CD4-positive, alpha-beta memory T cell (primary cell): ENCODE results near the gene ZCRB1. TPM values are rescaled to one million over a fixed set of nuclear protein-coding genes. Genes with fewer than 3 reads are reported as not detected.

Source experiments
- CTCF ChIA-PET: fragments of 350-600 bp; sonication (Branson Sonifier 250); formaldehyde crosslinking; loops from one replicate; lab custom pipeline; 2021; ENCODE audit warnings: inconsistent platforms; ENCODE audit not compliant: partially characterized antibody; lab: Charles Lee
- POLR2A ChIA-PET: fragments of 350-600 bp; sonication (Branson Sonifier 250); formaldehyde crosslinking; loops from one replicate; lab custom pipeline; 2021; ENCODE audit not compliant: partially characterized antibody; lab: Charles Lee
- DNase-seq, 5 donors: peaks; one replicate each; pipeline versions ENCODE4 v3.0.0 to v3.0.0-alpha.2; 2020 to 2022; ENCODE audit warnings: mixed read lengths in 1 of 5
- H3K27ac ChIP-seq: one replicate; pipeline ENCODE4 v1.7.0; 2013; ENCODE audit warnings: low read depth, low read length
- H3K27me3 ChIP-seq: 2 replicates; pipeline ENCODE4 v1.7.0; 2013; ENCODE audit warnings: mild to moderate bottlenecking, low read length, moderate library complexity; ENCODE audit not compliant: insufficient read depth
- H3K36me3 ChIP-seq: 2 replicates; pipeline ENCODE4 v1.7.0; 2013; ENCODE audit warnings: mild to moderate bottlenecking, low read length, moderate library complexity; ENCODE audit not compliant: insufficient read depth
- H3K4me1 ChIP-seq: 2 replicates; pipeline ENCODE4 v1.7.0; 2013; ENCODE audit warnings: mild to moderate bottlenecking, low read length, moderate library complexity; ENCODE audit not compliant: insufficient read depth
- H3K4me3 ChIP-seq, 2 donors: one replicate each; pipeline ENCODE4 v1.7.0; 2013; ENCODE audit warnings: low read length in 2 of 2, mild to moderate bottlenecking in 1 of 2
- H3K9me3 ChIP-seq, 2 donors: one replicate each; pipeline ENCODE4 v1.7.0; 2013; ENCODE audit warnings: low read length in 2 of 2, control low read depth in 1 of 2; ENCODE audit not compliant: control insufficient read depth in 1 of 2
- H3K27ac Mint-ChIP-seq, 7 donors: one replicate each; pipeline ENCODE4 v1.8.0; 2020 to 2021; ENCODE audit warnings: mixed read lengths in 7 of 7, mild to moderate bottlenecking in 6 of 7, inconsistent platforms in 3 of 7, moderate library complexity in 3 of 7
- H3K27me3 Mint-ChIP-seq, 2 donors: one replicate each; pipeline ENCODE4 v1.8.0; 2020 to 2021; ENCODE audit warnings: mixed read lengths in 2 of 2
- H3K36me3 Mint-ChIP-seq, 2 donors: one replicate each; pipeline ENCODE4 v1.8.0; 2020 to 2021; ENCODE audit warnings: mixed read lengths in 2 of 2, inconsistent platforms in 1 of 2, mild to moderate bottlenecking in 1 of 2
- H3K4me1 Mint-ChIP-seq, 4 donors: one replicate each; pipeline ENCODE4 v1.8.0; 2020 to 2021; ENCODE audit warnings: mixed read lengths in 4 of 4, mild to moderate bottlenecking in 1 of 4
- H3K4me3 Mint-ChIP-seq, 8 donors: one replicate each; pipeline ENCODE4 v1.8.0; 2020 to 2021; ENCODE audit warnings: mixed read lengths in 8 of 8, mild to moderate bottlenecking in 7 of 8, moderate library complexity in 6 of 8, inconsistent platforms in 3 of 8
- H3K9me3 Mint-ChIP-seq, 8 donors: one replicate each; pipeline ENCODE4 v1.8.0; 2020 to 2021; ENCODE audit warnings: mixed read lengths in 8 of 8, mild to moderate bottlenecking in 5 of 8, inconsistent platforms in 3 of 8, moderate library complexity in 1 of 8
- intact Hi-C: fragments of 100-400 bp; cut with micrococcal nuclease; formaldehyde crosslinking; loops from one replicate; pipeline ENCODE4 v1.15.1; 2023
- microRNA-seq: library from miRNA; unstranded; fragments of <30 nt; microRNA quantifications from one replicate; pipeline ENCODE4 v1.2.0, GENCODE V29; 2021; ENCODE audit warnings: borderline replicate concordance, borderline number of aligned reads, borderline microRNAs expressed, mixed read lengths
- polyA plus RNA-seq, 2 donors: library from polyadenylated mRNA; unstranded; fragments of 300-500 nt; fragmentation: Illumina TruSeq; gene quantifications; one replicate each; pipeline ENCODE4 v1.2.3, GENCODE V29; 2021
- total RNA-seq, 2 experiments: library from RNA; stranded (reverse); gene quantifications; one replicate each; pipeline ENCODE4 v1.2.3, GENCODE V29; 2021

Gene ZCRB1
- total and polyA plus RNA-seq, 4 experiments from 2014 or later: 21.2 to 80.5 (median 37.6) TPM

DNA sequence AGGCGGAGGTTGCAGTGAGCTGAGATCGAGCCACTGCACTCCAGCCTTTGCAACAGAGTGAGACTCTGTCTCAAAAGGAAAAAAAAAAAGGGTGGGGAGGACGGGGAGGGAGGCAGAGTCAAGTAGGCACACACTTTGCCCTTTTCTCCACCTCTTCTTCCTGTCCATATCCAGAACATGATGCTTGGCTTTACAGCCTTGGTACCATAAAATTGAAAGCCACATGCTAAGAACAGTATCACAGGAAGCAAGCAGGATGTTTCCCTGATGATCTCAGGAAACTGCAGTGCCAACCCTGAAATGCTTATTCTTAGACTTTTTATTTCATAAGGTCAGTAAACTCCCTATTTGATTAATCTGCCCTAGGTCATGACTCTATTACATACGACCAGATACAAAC, 55.3 kb downstream of the ZCRB1 start:
- H3K27ac ChIP-seq: no peak overlapping the region
- no peaks in the 10 kb centered on the region for H3K27me3 ChIP-seq
- CTCF ChIA-PET: no interaction called here
- peaks cover 0 to 2% of the 10 kb centered on the region in 2 donors for H3K27me3 Mint-ChIP-seq
- H3K4me1 ChIP-seq: no peaks in the 10 kb centered on the region
- intact Hi-C loops: no loop called here
- no peaks in the 10 kb centered on the region for H3K9me3 ChIP-seq
- POLR2A ChIA-PET: no interaction called here
- peaks cover 3 to 9% (median 4%) of the 10 kb centered on the region in 4 donors for H3K4me1 Mint-ChIP-seq
- no peak for DNase-seq
- no peak overlapping the region for H3K27ac Mint-ChIP-seq
- no peaks in the 10 kb centered on the region for H3K36me3 Mint-ChIP-seq
- H3K4me3 ChIP-seq: no peak overlapping the region
- peaks cover 0 to 2% (median 0%) of the 10 kb centered on the region in 8 donors for H3K9me3 Mint-ChIP-seq
- no peaks in the 10 kb centered on the region for H3K36me3 ChIP-seq
- no peak overlapping the region for H3K4me3 Mint-ChIP-seq

DNA sequence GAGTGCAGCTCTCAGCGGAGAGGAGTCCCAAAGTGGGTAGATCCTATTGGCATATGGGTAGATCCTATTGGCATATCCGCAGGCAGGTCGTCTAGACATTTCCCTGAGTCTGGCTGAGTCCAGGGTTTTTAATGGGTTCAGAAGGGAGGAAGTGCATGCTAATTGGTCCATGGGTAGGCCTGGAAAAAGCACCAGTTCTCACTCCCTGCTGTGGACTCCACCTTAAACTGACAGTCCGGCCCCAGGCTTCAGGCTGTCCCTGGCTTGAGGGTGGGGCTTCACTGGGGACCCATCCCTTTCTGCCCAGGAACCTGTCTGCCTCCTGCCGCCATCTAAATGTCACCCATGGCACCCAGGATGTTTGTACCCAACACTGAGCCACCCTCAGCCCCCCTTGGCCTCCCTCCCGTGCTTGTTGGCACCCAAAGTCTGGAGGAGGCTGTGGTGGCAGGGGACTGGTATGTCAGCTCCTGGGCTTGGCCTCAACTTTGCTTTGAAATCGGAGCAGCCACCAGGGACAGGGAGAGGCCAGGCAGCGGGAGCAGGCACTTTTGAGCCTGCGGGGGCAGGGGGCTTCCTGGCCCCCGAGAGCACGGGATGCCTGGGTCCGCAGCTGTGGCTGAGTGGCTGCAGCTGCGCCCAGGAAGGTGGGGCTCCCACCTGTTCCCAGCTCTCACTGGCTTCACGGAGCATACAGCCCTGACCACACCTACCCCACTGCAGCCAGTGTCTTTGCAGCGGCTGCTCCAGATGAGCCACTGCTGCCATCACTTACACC, 58.3 kb downstream of the ZCRB1 start:
- H3K36me3 ChIP-seq: no peaks in the 10 kb centered on the region
- Mint-ChIP-seq H3K9me3 (peaks cover 0 to 1% (median 0%) of the 10 kb centered on the region in 8 donors), H3K4me3 (no peak overlapping the region), H3K27me3 (peaks cover 0 to 2% of the 10 kb centered on the region in 2 donors), H3K27ac (no peak overlapping the region), H3K4me1 (peaks cover 5 to 14% (median 6%) of the 10 kb centered on the region in 4 donors), H3K36me3 (no peaks in the 10 kb centered on the region)
- no peak overlapping the region for H3K27ac ChIP-seq
- H3K4me3 ChIP-seq: no peak overlapping the region
- no peak for DNase-seq
- intact Hi-C loops: no loop called here
- CTCF ChIA-PET: no interaction called here
- POLR2A ChIA-PET: no interaction called here
- H3K9me3 ChIP-seq: no peaks in the 10 kb centered on the region
- no peaks in the 10 kb centered on the region for H3K4me1 ChIP-seq
- H3K27me3 ChIP-seq: no peaks in the 10 kb centered on the region

DNA sequence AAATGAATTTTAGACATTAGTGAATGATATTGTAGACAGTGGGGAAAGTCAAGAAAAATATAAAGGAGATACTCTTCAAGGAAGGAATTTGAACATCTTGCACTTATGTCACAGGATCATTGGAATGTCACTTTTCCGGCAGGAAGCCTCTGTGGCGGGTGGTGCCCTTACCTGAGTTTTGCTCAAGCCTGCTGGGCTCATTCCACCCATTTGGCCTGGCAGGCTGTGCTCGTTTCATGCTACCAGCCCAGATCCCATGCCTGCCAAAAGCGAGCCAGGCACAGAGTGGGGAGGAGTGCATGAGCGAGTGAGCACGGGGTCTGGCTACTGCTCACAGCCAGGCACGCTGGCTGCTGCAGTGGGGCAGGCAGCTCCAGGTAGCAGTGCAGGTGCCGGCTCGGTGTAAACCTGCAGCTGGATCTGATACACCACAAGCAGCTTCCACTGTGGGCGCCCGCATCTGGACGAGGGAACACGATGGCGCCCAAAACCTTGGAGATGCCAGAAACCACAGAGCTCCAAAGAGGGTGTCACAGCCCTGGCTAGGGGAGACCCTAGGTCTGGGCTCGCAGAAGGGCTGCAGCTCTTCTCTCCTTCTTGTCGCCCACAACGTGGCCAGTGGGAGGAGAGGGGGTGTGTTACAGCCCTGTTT, 59.2 kb downstream of the ZCRB1 start:
- Mint-ChIP-seq H3K4me1 (peaks cover 5 to 14% (median 6%) of the 10 kb centered on the region in 4 donors), H3K27me3 (peaks cover 0 to 2% of the 10 kb centered on the region in 2 donors), H3K9me3 (peaks cover 0 to 1% (median 0%) of the 10 kb centered on the region in 8 donors), H3K4me3 (no peak overlapping the region), H3K36me3 (no peaks in the 10 kb centered on the region), H3K27ac (no peak overlapping the region)
- CTCF ChIA-PET: no interaction called here
- POLR2A ChIA-PET: no interaction called here
- H3K27ac ChIP-seq: no peak overlapping the region
- H3K4me1 ChIP-seq: no peaks in the 10 kb centered on the region
- no peaks in the 10 kb centered on the region for H3K27me3 ChIP-seq
- no peak overlapping the region for H3K4me3 ChIP-seq
- intact Hi-C loops: no loop called here
- no peaks in the 10 kb centered on the region for H3K36me3 ChIP-seq
- no peaks in the 10 kb centered on the region for H3K9me3 ChIP-seq
- no peak for DNase-seq

DNA sequence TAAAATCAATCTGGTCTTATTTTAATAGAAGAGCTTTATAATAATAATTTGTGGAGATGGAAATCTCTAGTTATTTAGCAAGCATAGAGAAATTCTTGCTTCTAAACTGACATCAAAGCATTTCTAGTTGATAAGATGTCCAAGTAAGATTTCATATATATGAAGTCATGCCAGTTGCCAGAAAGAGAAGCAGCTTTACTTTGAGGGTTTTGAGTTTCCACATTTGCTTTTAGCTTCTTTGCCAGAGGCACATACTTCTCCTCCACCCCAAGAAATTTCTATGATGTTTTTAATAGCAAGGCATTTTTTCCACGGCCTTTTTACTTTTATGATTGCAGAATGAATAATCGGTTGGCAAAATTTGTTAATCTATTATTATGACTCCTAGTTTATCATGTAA, 63.6 kb downstream of the ZCRB1 start:
- H3K4me1 ChIP-seq: no peaks in the 10 kb centered on the region
- intact Hi-C loops: no loop called here
- ChIA-PET CTCF (no interaction called here), POLR2A (no interaction called here)
- Mint-ChIP-seq H3K27ac (no peak overlapping the region), H3K27me3 (no peaks in the 10 kb centered on the region), H3K36me3 (no peaks in the 10 kb centered on the region), H3K4me1 (peaks cover 0 to 8% (median 4%) of the 10 kb centered on the region in 4 donors), H3K9me3 (no peaks in the 10 kb centered on the region), H3K4me3 (no peak overlapping the region)
- no peak overlapping the region for H3K27ac ChIP-seq
- no peaks in the 10 kb centered on the region for H3K36me3 ChIP-seq
- H3K27me3 ChIP-seq: no peaks in the 10 kb centered on the region
- H3K4me3 ChIP-seq: no peak overlapping the region
- H3K9me3 ChIP-seq: no peaks in the 10 kb centered on the region
- no peak for DNase-seq

Small RNA genes within 50 kb of the gene (microRNA-seq; reads per million reads assigned to microRNA genes)
- gene MIR7851: not detected

Other genes with a start within 250 kb of the ZCRB1 start
- gene GXYLT1, start 181.2 kb downstream of the ZCRB1 start, total RNA-seq: 1 to 10 TPM; 8.3 to 9.5 TPM
- gene GXYLT1, start 181.2 kb downstream of the ZCRB1 start, polyA plus RNA-seq: 1 to 10 TPM; 2.3 to 4.0 TPM
- gene YAF2, start 87.8 kb downstream of the ZCRB1 start, total RNA-seq: 10 to 100 TPM; 40.0 to 40.7 TPM
- gene YAF2, start 87.8 kb downstream of the ZCRB1 start, polyA plus RNA-seq: 10 to 100 TPM in 1 of 2 donors, 1 to 10 TPM in 1; 7.2 to 18.7 TPM
- gene PPHLN1, start 73 bp upstream of the ZCRB1 start, total RNA-seq: 100 to 1,000 TPM in 1 of 2 experiments, 10 to 100 TPM in 1; 98.0 to 104 TPM
- gene PPHLN1, start 73 bp upstream of the ZCRB1 start, polyA plus RNA-seq: 100 to 1,000 TPM; 152 to 160 TPM